Measurements from ENCODE around the gene THAP11.

GRCh38 chr16:67879936-67880335 lies 37.8 kb downstream of the THAP11 start:
- TF ChIP-seq, protein P1, sequence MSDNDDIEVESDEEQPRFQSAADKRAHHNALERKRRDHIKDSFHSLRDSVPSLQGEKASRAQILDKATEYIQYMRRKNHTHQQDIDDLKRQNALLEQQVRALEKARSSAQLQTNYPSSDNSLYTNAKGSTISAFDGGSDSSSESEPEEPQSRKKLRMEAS (CRISPR knock-in tag; IDR thresholded peaks at IDR 0.05): no peak
- TF ChIP-seq, protein P2, sequence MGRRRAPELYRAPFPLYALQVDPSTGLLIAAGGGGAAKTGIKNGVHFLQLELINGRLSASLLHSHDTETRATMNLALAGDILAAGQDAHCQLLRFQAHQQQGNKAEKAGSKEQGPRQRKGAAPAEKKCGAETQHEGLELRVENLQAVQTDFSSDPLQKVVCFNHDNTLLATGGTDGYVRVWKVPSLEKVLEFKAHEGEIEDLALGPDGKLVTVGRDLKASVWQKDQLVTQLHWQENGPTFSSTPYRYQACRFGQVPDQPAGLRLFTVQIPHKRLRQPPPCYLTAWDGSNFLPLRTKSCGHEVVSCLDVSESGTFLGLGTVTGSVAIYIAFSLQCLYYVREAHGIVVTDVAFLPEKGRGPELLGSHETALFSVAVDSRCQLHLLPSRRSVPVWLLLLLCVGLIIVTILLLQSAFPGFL (CRISPR knock-in tag; IDR thresholded peaks at IDR 0.05; ENCODE audit: borderline replicate concordance): no peak
- TF ChIP-seq NR2C2 (CRISPR knock-in tag; IDR thresholded peaks at IDR 0.05) (no peak), CTCF (IDR thresholded peaks at IDR 0.05) (no peak)
